ENCODE results near the gene EFCAB10. TPM values are rescaled to one million over a fixed set of nuclear protein-coding genes. Genes with fewer than 3 reads are reported as not detected.

EFCAB10 gene
- total RNA-seq, 4 donors from 2014 or later: not detected

- Histone ChIP-seq H3K36me3 (peaks cover 12 to 21% of the 10 kb centered on the region in 2 donors), H3K27ac (no peak overlapping the region), H3K4me1 (no peaks in the 10 kb centered on the region), H3K4me3 (replicated peaks in 1 of 3) (no peak overlapping the region), H3K9me3 (no peaks in the 10 kb centered on the region), H3K27me3 (no peaks in the 10 kb centered on the region)
- TF ChIP-seq CTCF (IDR thresholded peaks at IDR 0.05): no peak
- no peak for TF ChIP-seq POLR2A (IDR thresholded peaks at IDR 0.05)
- intact Hi-C loops (cut with DNase I): no loop called here
- WGBS, 2 donors: 94 to 95% methylated on average over 20 of the region's 20 CpGs
- no peak for DNase-seq
Observed at GRCh38 chr7:105614341-105614840, 33.1 kb upstream of the EFCAB10 start.

GRCh38 chr7:105613611-105614330, 32.5 kb upstream of the EFCAB10 start:
- no peaks in the 10 kb centered on the region for H3K9me3 ChIP-seq
- intact Hi-C loops (cut with DNase I): no loop called here
- peaks cover 12 to 21% of the 10 kb centered on the region in 2 donors for H3K36me3 ChIP-seq
- WGBS, 2 donors: 95% methylated on average over 32 of the region's 32 CpGs
- H3K27ac ChIP-seq: no peak overlapping the region
- DNase-seq: no peak
- TF ChIP-seq CTCF (IDR thresholded peaks at IDR 0.05) (no peak), POLR2A (IDR thresholded peaks at IDR 0.05) (no peak)
- H3K4me1 ChIP-seq: no peaks in the 10 kb centered on the region
- no peak overlapping the region for H3K4me3 ChIP-seq (replicated peaks in 1 of 3)
- no peaks in the 10 kb centered on the region for H3K27me3 ChIP-seq

- no peaks in the 10 kb centered on the region for H3K4me1 ChIP-seq
- no peak overlapping the region for H3K27ac ChIP-seq
- intact Hi-C loops (cut with DNase I): no loop called here
- H3K36me3 ChIP-seq: peaks cover 12 to 21% of the 10 kb centered on the region in 2 donors
- WGBS, 2 donors: 93 to 100% methylated on average over 4 to 9 of the region's 9 CpGs
- no peaks in the 10 kb centered on the region for H3K27me3 ChIP-seq
- DNase-seq: no peak
- no peak for TF ChIP-seq POLR2A (IDR thresholded peaks at IDR 0.05)
- TF ChIP-seq CTCF (IDR thresholded peaks at IDR 0.05): no peak
- no peak overlapping the region for H3K4me3 ChIP-seq (replicated peaks in 1 of 3)
- H3K9me3 ChIP-seq: no peaks in the 10 kb centered on the region
Observed at GRCh38 chr7:105612806-105613205, 31.5 kb upstream of the EFCAB10 start.

GRCh38 chr7:105611856-105612775, 30.8 kb upstream of the EFCAB10 start:
- no peaks in the 10 kb centered on the region for H3K4me1 ChIP-seq
- H3K36me3 ChIP-seq: peaks cover 12 to 21% of the 10 kb centered on the region in 2 donors
- TF ChIP-seq CTCF (IDR thresholded peaks at IDR 0.05): no peak
- no peak for TF ChIP-seq POLR2A (IDR thresholded peaks at IDR 0.05)
- H3K9me3 ChIP-seq: no peaks in the 10 kb centered on the region
- no peaks in the 10 kb centered on the region for H3K27me3 ChIP-seq
- no peak overlapping the region for H3K4me3 ChIP-seq (replicated peaks in 1 of 3)
- 87 to 91% methylated on average over 15 to 16 of the region's 16 CpGs for WGBS, 2 donors
- intact Hi-C loops (cut with DNase I): no loop called here
- DNase-seq: no peak
- no peak overlapping the region for H3K27ac ChIP-seq
